Stimulated activated memory B cell treated with anti-CD40 and anti-IgM and Interleukin-4, amounts not matched to agents 10 μg/mL and 1 μg/mL and 100 μg/mL, for 72 hours (primary cell): Measurements from ENCODE around the gene DPPA5.
"Not testable (repeated sequence)": the region's sequence is repeated elsewhere in the genome, so short reads cannot be mapped to it uniquely, and the experiment has no call there.

Experiments used
- ATAC-seq: fragments of 150-1000 bp; cut with Tn5 transposase; 2 replicates; pipeline ENCODE4 v1.10.0; 2021
- H3K27ac Mint-ChIP-seq: one replicate; pipeline ENCODE4 v1.8.0; 2022; ENCODE audit warnings: mild to moderate bottlenecking, mixed read lengths
- H3K27me3 Mint-ChIP-seq: one replicate; pipeline ENCODE4 v1.8.0; 2022; ENCODE audit warnings: mixed read lengths
- H3K36me3 Mint-ChIP-seq: one replicate; pipeline ENCODE4 v1.8.0; 2022; ENCODE audit warnings: mixed read lengths
- H3K4me1 Mint-ChIP-seq: one replicate; pipeline ENCODE4 v1.8.0; 2022; ENCODE audit warnings: mixed read lengths
- H3K4me3 Mint-ChIP-seq: one replicate; pipeline ENCODE4 v1.8.0; 2022; ENCODE audit warnings: mild to moderate bottlenecking, moderate library complexity, mixed read lengths
- H3K9me3 Mint-ChIP-seq: one replicate; pipeline ENCODE4 v1.8.0; 2022; ENCODE audit warnings: mixed read lengths

DPPA5 gene

GRCh38 chr6:73339340-73339739, 14.7 kb downstream of the DPPA5 start:
- no peaks in the 10 kb centered on the region for H3K36me3 Mint-ChIP-seq
- no peak for ATAC-seq
- H3K27me3 Mint-ChIP-seq, result no peaks in the 10 kb centered on the region
- no peak overlapping the region for H3K4me3 Mint-ChIP-seq
- H3K27ac Mint-ChIP-seq, result no peak overlapping the region
- H3K4me1 Mint-ChIP-seq, result no peaks in the 10 kb centered on the region
- no peaks in the 10 kb centered on the region for H3K9me3 Mint-ChIP-seq

- Mint-ChIP-seq H3K9me3 (no peaks in the 10 kb centered on the region), H3K27me3 (peaks cover 28% of the 10 kb centered on the region), H3K36me3 (no peaks in the 10 kb centered on the region), H3K4me1 (no peaks in the 10 kb centered on the region), H3K4me3 (no peak overlapping the region), H3K27ac (no peak overlapping the region)
- no peak for ATAC-seq
Measured at GRCh38 chr6:73329201-73329600, 24.9 kb downstream of the DPPA5 start.

- Mint-ChIP-seq H3K27ac (no peak overlapping the region), H3K4me1 (no peaks in the 10 kb centered on the region), H3K4me3 (no peak overlapping the region), H3K36me3 (no peaks in the 10 kb centered on the region), H3K9me3 (no peaks in the 10 kb centered on the region), H3K27me3 (peaks cover 28% of the 10 kb centered on the region)
- ATAC-seq, result no peak
Measured at GRCh38 chr6:73328790-73329189, 25.3 kb downstream of the DPPA5 start.

- Mint-ChIP-seq H3K36me3 (no peaks in the 10 kb centered on the region), H3K4me3 (no peak overlapping the region), H3K27ac (no peak overlapping the region), H3K4me1 (no peaks in the 10 kb centered on the region), H3K9me3 (no peaks in the 10 kb centered on the region), H3K27me3 (peaks cover 28% of the 10 kb centered on the region)
- ATAC-seq, result no peak
Measured at GRCh38 chr6:73325656-73326055, 28.4 kb downstream of the DPPA5 start.

DNA sequence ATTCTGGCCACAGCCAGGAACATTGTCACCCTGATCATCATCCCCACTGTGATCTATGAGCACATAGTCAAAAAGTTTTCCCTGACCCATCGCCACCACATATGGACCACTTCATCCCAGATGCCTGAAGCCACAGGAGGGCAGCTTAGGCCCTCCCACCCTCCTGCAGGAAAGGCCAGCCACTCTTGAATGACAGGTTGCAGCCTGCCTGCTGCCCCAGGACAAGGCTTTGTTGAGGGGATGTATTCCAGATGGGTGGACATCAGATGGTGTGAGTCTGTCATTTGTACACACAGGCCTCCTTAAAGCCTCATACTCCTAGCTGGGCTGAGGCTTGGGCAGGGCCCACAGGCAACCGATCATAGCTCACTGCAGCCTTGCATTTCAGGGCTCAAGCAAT, 30.8 kb downstream of the DPPA5 start:
- peaks cover under 1% of the 10 kb centered on the region for H3K9me3 Mint-ChIP-seq
- H3K4me3 Mint-ChIP-seq, result no peak overlapping the region
- no peaks in the 10 kb centered on the region for H3K36me3 Mint-ChIP-seq
- no peak for ATAC-seq
- H3K27me3 Mint-ChIP-seq, result peaks cover 14% of the 10 kb centered on the region
- H3K27ac Mint-ChIP-seq, result no peak overlapping the region
- no peaks in the 10 kb centered on the region for H3K4me1 Mint-ChIP-seq

GRCh38 chr6:73314577-73315492, 39.2 kb downstream of the DPPA5 start:
- ATAC-seq, result no peak
- Mint-ChIP-seq H3K9me3 (peaks cover 6% of the 10 kb centered on the region), H3K36me3 (no peaks in the 10 kb centered on the region), H3K4me3 (peak overlapping the region; percentile 15), H3K27ac (no peak overlapping the region), H3K27me3 (peaks cover 51% of the 10 kb centered on the region), H3K4me1 (peaks cover 8% of the 10 kb centered on the region)

DNA sequence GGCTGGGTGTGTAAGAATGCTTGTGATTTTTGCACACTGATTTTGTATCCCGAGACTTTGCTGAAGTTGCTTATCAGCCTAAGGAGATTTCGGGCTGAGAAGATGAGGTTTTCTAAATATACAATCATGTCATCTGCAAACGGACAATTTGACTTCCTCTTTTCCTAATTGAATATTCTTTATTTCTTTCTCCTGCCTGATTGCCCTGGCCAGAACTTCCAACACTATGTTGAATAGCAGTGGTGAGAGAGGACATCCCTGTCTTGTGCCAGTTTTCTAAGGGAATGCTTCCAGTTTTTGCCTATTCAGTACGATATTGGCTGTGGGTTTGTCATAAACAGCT, 43.6 kb downstream of the DPPA5 start:
- Mint-ChIP-seq H3K4me3 (peak overlapping the region; percentile 99), H3K4me1 (peaks cover 14% of the 10 kb centered on the region), H3K27me3 (peaks cover 26% of the 10 kb centered on the region), H3K27ac (peak overlapping the region; percentile 94)
- H3K9me3 Mint-ChIP-seq, H3K36me3 Mint-ChIP-seq, ATAC-seq: not testable (repeated sequence)

- Mint-ChIP-seq H3K27ac (peak overlapping the region; percentile 94), H3K27me3 (peaks cover 21% of the 10 kb centered on the region)
Measured at GRCh38 chr6:73309785-73310502, 44.1 kb downstream of the DPPA5 start.

GRCh38 chr6:73309535-73309784, 44.6 kb downstream of the DPPA5 start:
- H3K4me3 Mint-ChIP-seq, result peak overlapping the region; percentile 99
- H3K9me3 Mint-ChIP-seq, result no peaks in the 10 kb centered on the region
- H3K36me3 Mint-ChIP-seq, result no peaks in the 10 kb centered on the region
- H3K27me3 Mint-ChIP-seq, result peaks cover 19% of the 10 kb centered on the region
- H3K4me1 Mint-ChIP-seq, result peaks cover 14% of the 10 kb centered on the region
- ATAC-seq, result no peak
- peak overlapping the region; percentile 94 for H3K27ac Mint-ChIP-seq

More at GRCh38 chr6:73309785-73310502, 44.1 kb downstream of the DPPA5 start:
- Mint-ChIP-seq H3K9me3 (no peaks in the 10 kb centered on the region), H3K4me3 (peak overlapping the region; percentile 99), H3K36me3 (no peaks in the 10 kb centered on the region), H3K4me1 (peaks cover 14% of the 10 kb centered on the region)
- peak; percentile 94 for ATAC-seq

- peaks cover 18% of the 10 kb centered on the region for H3K27me3 Mint-ChIP-seq
- H3K36me3 Mint-ChIP-seq, result no peaks in the 10 kb centered on the region
- H3K27ac Mint-ChIP-seq, result peak overlapping the region; percentile 94
- H3K4me1 Mint-ChIP-seq, result peaks cover 16% of the 10 kb centered on the region
- H3K9me3 Mint-ChIP-seq, result no peaks in the 10 kb centered on the region
- H3K4me3 Mint-ChIP-seq, result peak overlapping the region; percentile 99
- ATAC-seq, result no peak
Measured at GRCh38 chr6:73308712-73309534, 45.2 kb downstream of the DPPA5 start.

DNA sequence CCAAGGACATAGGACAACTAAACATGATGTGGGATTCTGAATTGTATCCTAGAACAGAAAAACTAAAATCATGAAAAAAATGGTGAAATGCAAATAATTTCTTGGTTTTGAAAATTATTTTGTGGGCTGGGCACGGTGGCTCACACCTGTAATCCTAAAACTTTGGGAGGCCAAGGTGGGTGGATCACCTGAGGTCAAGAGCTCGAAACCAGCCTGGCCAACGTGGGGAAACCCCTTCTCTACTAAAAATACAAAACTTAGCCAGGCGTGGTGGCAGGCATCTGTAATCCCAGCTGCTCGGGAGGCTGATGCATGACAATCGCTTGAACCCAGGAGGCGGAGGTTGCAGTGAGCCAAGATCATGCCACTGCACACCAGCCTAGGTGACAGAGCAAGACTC, 50.3 kb downstream of the DPPA5 start:
- not testable (repeated sequence) for H3K27me3 Mint-ChIP-seq, H3K9me3 Mint-ChIP-seq, H3K4me3 Mint-ChIP-seq, H3K36me3 Mint-ChIP-seq, H3K27ac Mint-ChIP-seq, ATAC-seq
- peaks cover 11% of the 10 kb centered on the region for H3K4me1 Mint-ChIP-seq
